GM12874 (cell line): ENCODE data around the gene POLR2E.

Source experiments
- CTCF ChIP-seq: IDR thresholded peaks from 2 replicates; pipeline ENCODE4 v1.5.1; 2011; ENCODE audit warnings: low read depth, mild to moderate bottlenecking, control low read depth, low read length, moderate library complexity; ENCODE audit not compliant: insufficient read depth

The POLR2E gene

GRCh38 chr19:1101337-1101698 is 6.1 kb upstream of the POLR2E start:
- no peak for TF ChIP-seq CTCF

- no peak for TF ChIP-seq CTCF
Observed at GRCh38 chr19:1098177-1099051, 3.2 kb upstream of the POLR2E start.

- TF ChIP-seq CTCF = no peak
Observed at GRCh38 chr19:1097810-1098176, 2.6 kb upstream of the POLR2E start.

GRCh38 chr19:1094655-1094977 is 559 bp downstream of the POLR2E start:
- no peak for TF ChIP-seq CTCF

- TF ChIP-seq CTCF = no peak
Observed at GRCh38 chr19:1093811-1094553, 1.2 kb downstream of the POLR2E start.

- no peak for TF ChIP-seq CTCF
Observed at GRCh38 chr19:1093330-1093729, 1.8 kb downstream of the POLR2E start.

GRCh38 chr19:1091544-1092175 is 3.5 kb downstream of the POLR2E start:
- no peak for TF ChIP-seq CTCF
